Keratinocyte (primary cell): Measurements from ENCODE around the gene CATSPERE. TPM values are rescaled to one million over a fixed set of nuclear protein-coding genes. Genes with fewer than 3 reads are reported as not detected.

Source experiments
- DNase-seq: peaks from one replicate; pipeline ENCODE4 v3.0.0-alpha.2; 2011; ENCODE audit warnings: low read depth, missing footprints, low spot score
- FAIRE-seq: peaks from 2 replicates; lab custom pipeline; 2011; peaks lifted over from hg19 to GRCh38; lab: Jason Lieb, UNC
- H2AFZ ChIP-seq: 2 replicates; pipeline ENCODE4 v1.6.0; 2012; ENCODE audit warnings: low read length, control low read depth, inconsistent platforms; ENCODE audit not compliant: control insufficient read depth
- H3K27ac ChIP-seq: 2 replicates; pipeline ENCODE4 v1.5.1; 2011; ENCODE audit warnings: low read length; ENCODE audit not compliant: control insufficient read depth, insufficient read depth
- H3K27me3 ChIP-seq: 3 replicates; pipeline ENCODE4 v1.6.0; 2011; ENCODE audit warnings: low read length; ENCODE audit not compliant: control insufficient read depth, insufficient read depth; ENCODE audit errors: extremely low read depth
- H3K36me3 ChIP-seq, 2 experiments: 2 replicates in 1 of 2; 3 replicates in 1 of 2; pipeline ENCODE4 v1.5.1; 2011; ENCODE audit warnings: low read length in 2 of 2, mild to moderate bottlenecking in 1 of 2; ENCODE audit not compliant: control insufficient read depth in 2 of 2, insufficient read depth in 2 of 2; ENCODE audit errors: extremely low read depth in 1 of 2
- H3K4me1 ChIP-seq: 3 replicates; pipeline ENCODE4 v1.5.1; 2011; ENCODE audit warnings: low read length; ENCODE audit not compliant: control insufficient read depth, insufficient read depth; ENCODE audit errors: extremely low read depth
- H3K4me2 ChIP-seq: 3 replicates; pipeline ENCODE4 v1.6.0; 2011; ENCODE audit warnings: low read depth, low read length; ENCODE audit not compliant: control insufficient read depth, insufficient read depth; ENCODE audit errors: extremely low read depth
- H3K4me3 ChIP-seq, 3 experiments: fragments of 200-600 bp in 1 of 3; sonication (generic) in 1 of 3; 2 replicates in 2 of 3; 3 replicates in 1 of 3; pipeline ENCODE4 v1.5.1; 2011 to 2016; ENCODE audit warnings: low read length in 3 of 3, mild to moderate bottlenecking in 3 of 3, control low read depth in 2 of 3, inconsistent platforms in 1 of 3, low read depth in 1 of 3, mixed read lengths in 1 of 3, mixed run types in 1 of 3, moderate library complexity in 1 of 3; ENCODE audit not compliant: control insufficient read depth in 2 of 3, insufficient read depth in 2 of 3; ENCODE audit errors: extremely low read depth in 1 of 3
- H3K79me2 ChIP-seq: 2 replicates; pipeline ENCODE4 v1.6.0; 2012; ENCODE audit warnings: low read length; ENCODE audit not compliant: control insufficient read depth, insufficient read depth
- H3K9ac ChIP-seq: 3 replicates; pipeline ENCODE4 v1.6.0; 2011; ENCODE audit warnings: low read length; ENCODE audit not compliant: control insufficient read depth, insufficient read depth; ENCODE audit errors: extremely low read depth
- H3K9me1 ChIP-seq: 3 replicates; pipeline ENCODE4 v1.6.0; 2011; ENCODE audit warnings: low read length; ENCODE audit not compliant: control insufficient read depth, insufficient read depth; ENCODE audit errors: extremely low read depth
- H3K9me3 ChIP-seq: 2 replicates; pipeline ENCODE4 v1.5.1; 2012; ENCODE audit warnings: low read depth, low read length; ENCODE audit not compliant: control insufficient read depth
- H4K20me1 ChIP-seq: 3 replicates; pipeline ENCODE4 v1.6.0; 2011; ENCODE audit warnings: low read length; ENCODE audit not compliant: control insufficient read depth, insufficient read depth; ENCODE audit errors: extremely low read depth
- EZH2 ChIP-seq: IDR thresholded peaks from one replicate; pipeline ENCODE4 v1.6.1; 2012; ENCODE audit warnings: inconsistent platforms, mild to moderate bottlenecking, low read length, moderate library complexity
- dilution Hi-C: fragments of 300-500 bp; cut with MboI; formaldehyde crosslinking; loops from one replicate; pipeline ENCODE4 v1.7.0; 2020; ENCODE audit warnings: low sequenced_read_pairs; ENCODE audit not compliant: extremely low pct_ligation_motif_present
- polyA plus RNA-seq, 5 experiments: library from polyadenylated mRNA; depleted of rRNA in 3 of 5; stranded (reverse) in 3 of 5; stranded (forward) in 1 of 5; unstranded in 1 of 5; fragments of >200 nt; gene quantifications; 1 replicate in 1 of 5; 2 replicates in 3 of 5; 3 replicates in 1 of 5; pipeline versions ENCODE4 v1.2.1 to v1.2.3, GENCODE V29; 2011 to 2012; ENCODE audit warnings: missing spikeins in 2 of 5, low read depth in 1 of 5, low replicate concordance in 1 of 5
- TF ChIP-seq, protein P1 (sequence below), 3 experiments: IDR thresholded peaks in 1 of 3; conservative IDR thresholded peaks in 1 of 3; optimal IDR thresholded peaks in 1 of 3; 2 replicates in 2 of 3; 3 replicates in 1 of 3; pipeline versions ENCODE3 to v1.5.1; 2011; ENCODE audit warnings: low read length in 3 of 3, mild to moderate bottlenecking in 3 of 3, moderate library complexity in 2 of 3, control low read depth in 1 of 3, inconsistent platforms in 1 of 3; ENCODE audit not compliant: insufficient read depth in 2 of 3; ENCODE audit errors: extremely low read depth in 1 of 3

The CATSPERE gene
- polyA plus RNA-seq, 1 donor (not counting 4 experiments of a cell fraction or from before 2014, with no cell fraction given) = 0.42 TPM

DNA sequence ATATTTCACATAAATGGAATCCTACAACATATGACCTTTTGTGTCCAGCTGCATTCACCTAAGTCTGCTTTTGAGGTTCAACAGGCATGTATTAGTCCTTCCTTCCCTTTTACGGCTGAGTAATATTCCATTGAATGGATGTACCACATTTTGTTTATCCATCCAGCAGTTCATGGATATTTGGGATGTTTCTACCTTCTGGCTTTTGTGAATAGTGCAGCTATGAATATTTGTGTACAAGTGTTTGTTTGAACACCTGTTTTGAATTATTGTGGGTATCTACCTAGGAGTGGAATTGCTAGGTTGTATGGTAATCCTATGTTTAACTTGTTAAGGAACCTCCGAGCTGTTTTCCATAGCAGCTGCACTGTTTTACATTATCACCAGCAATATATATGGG, 129.6 kb downstream of the CATSPERE start:
- no peak for TF ChIP-seq EZH2
- TF ChIP-seq, protein P1, sequence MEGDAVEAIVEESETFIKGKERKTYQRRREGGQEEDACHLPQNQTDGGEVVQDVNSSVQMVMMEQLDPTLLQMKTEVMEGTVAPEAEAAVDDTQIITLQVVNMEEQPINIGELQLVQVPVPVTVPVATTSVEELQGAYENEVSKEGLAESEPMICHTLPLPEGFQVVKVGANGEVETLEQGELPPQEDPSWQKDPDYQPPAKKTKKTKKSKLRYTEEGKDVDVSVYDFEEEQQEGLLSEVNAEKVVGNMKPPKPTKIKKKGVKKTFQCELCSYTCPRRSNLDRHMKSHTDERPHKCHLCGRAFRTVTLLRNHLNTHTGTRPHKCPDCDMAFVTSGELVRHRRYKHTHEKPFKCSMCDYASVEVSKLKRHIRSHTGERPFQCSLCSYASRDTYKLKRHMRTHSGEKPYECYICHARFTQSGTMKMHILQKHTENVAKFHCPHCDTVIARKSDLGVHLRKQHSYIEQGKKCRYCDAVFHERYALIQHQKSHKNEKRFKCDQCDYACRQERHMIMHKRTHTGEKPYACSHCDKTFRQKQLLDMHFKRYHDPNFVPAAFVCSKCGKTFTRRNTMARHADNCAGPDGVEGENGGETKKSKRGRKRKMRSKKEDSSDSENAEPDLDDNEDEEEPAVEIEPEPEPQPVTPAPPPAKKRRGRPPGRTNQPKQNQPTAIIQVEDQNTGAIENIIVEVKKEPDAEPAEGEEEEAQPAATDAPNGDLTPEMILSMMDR (optimal IDR thresholded peaks at IDR 0.05 in 1 of 3, IDR thresholded peaks at IDR 0.05 in 1 of 3, conservative IDR thresholded peaks at IDR 0.05 in 1 of 3; ENCODE audit: extremely low read depth in 1 of 3, insufficient read depth in 2 of 3, low read length in 3 of 3) = no peak
- Histone ChIP-seq H3K4me3 (no peak overlapping the region), H3K36me3 (no peaks in the 10 kb centered on the region), H3K4me2 (no peak overlapping the region), H3K9me3 (no peaks in the 10 kb centered on the region), H3K4me1 (no peaks in the 10 kb centered on the region), H3K27ac (no peak overlapping the region), H3K9me1 (no peaks in the 10 kb centered on the region), H2AFZ (no peak overlapping the region), H4K20me1 (no peaks in the 10 kb centered on the region), H3K9ac (no peak overlapping the region), H3K79me2 (no peaks in the 10 kb centered on the region), H3K27me3 (no peaks in the 10 kb centered on the region)
- dilution Hi-C loops = no loop called here
- DNase-seq (no peak), FAIRE-seq (no peak)

DNA sequence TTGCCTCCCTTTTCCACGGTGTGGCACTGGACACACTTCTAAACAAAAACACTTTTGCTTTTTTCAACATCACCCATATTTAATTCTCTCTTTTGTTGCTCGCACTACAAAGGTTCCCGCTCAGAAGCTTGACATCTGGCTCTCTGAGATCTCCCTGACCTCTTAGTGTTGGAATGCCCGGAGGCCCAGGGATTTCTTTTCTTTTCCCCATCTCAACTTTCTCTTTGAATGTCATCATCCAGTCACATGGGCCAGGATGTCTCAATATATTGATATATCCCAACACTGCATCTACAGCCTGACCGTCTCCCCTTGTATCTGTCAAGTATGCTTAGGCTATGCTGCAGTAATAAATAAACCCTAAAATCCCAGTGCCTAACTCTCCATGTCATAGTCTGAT, 137.5 kb downstream of the CATSPERE start:
- Histone ChIP-seq H3K27ac (no peak overlapping the region), H3K4me1 (peaks cover 10% of the 10 kb centered on the region), H3K27me3 (no peaks in the 10 kb centered on the region), H3K4me2 (no peak overlapping the region), H4K20me1 (no peaks in the 10 kb centered on the region), H3K9ac (no peak overlapping the region), H3K79me2 (no peaks in the 10 kb centered on the region), H3K9me1 (no peaks in the 10 kb centered on the region), H2AFZ (no peak overlapping the region), H3K9me3 (no peaks in the 10 kb centered on the region), H3K4me3 (no peak overlapping the region), H3K36me3 (no peaks in the 10 kb centered on the region)
- DNase-seq (no peak), FAIRE-seq (no peak)
- TF ChIP-seq, protein P1 (optimal IDR thresholded peaks at IDR 0.05 in 1 of 3, IDR thresholded peaks at IDR 0.05 in 1 of 3, conservative IDR thresholded peaks at IDR 0.05 in 1 of 3; ENCODE audit: extremely low read depth in 1 of 3, insufficient read depth in 2 of 3, low read length in 3 of 3) = no peak
- no peak for TF ChIP-seq EZH2
- dilution Hi-C loops = no loop called here
